Loucy (cell line): ENCODE measurements around the gene CTBP2.

Experiments used
- EZH2phosphoT487 ChIP-seq: fragments of 200-600 bp; IDR thresholded peaks from 2 replicates; pipeline ENCODE4 v1.6.1; 2018; ENCODE audit warnings: antibody characterized with exemption, mild to moderate bottlenecking, moderate library complexity, borderline replicate concordance
- TF ChIP-seq, protein P1 (sequence below): fragments of 200-600 bp; sonication (generic); conservative IDR thresholded peaks from 2 replicates; pipeline ENCODE4 v1.5.1; 2014; ENCODE audit warnings: mild to moderate bottlenecking, antibody characterized with exemption, low read length

DNA sequence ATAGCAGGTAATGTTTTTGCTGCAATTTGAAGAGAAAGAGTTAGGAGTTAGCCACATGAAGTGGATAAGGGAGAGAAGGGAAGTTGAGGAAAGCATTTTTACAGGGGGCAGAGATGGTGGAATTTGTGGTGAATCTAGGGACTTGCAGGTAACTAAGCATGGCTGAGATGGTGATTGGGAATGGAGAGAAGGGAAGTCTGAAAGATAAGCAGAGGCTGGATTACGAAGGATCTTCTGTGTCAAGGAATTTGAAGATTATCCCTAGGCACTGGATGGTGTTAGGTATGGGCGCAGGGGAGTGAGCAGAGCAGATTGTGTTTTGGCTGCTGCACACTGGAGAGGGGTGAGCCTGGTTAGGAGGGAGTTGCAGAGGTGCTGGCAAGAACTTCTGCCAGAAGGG, 193.1 kb downstream of the CTBP2 start:
- TF ChIP-seq, protein P1, sequence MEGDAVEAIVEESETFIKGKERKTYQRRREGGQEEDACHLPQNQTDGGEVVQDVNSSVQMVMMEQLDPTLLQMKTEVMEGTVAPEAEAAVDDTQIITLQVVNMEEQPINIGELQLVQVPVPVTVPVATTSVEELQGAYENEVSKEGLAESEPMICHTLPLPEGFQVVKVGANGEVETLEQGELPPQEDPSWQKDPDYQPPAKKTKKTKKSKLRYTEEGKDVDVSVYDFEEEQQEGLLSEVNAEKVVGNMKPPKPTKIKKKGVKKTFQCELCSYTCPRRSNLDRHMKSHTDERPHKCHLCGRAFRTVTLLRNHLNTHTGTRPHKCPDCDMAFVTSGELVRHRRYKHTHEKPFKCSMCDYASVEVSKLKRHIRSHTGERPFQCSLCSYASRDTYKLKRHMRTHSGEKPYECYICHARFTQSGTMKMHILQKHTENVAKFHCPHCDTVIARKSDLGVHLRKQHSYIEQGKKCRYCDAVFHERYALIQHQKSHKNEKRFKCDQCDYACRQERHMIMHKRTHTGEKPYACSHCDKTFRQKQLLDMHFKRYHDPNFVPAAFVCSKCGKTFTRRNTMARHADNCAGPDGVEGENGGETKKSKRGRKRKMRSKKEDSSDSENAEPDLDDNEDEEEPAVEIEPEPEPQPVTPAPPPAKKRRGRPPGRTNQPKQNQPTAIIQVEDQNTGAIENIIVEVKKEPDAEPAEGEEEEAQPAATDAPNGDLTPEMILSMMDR = no peak
- no peak for TF ChIP-seq EZH2phosphoT487
